HEK293 (cell line): ENCODE measurements around the gene CD8A.

Source experiments
- GLIS1 ChIP-seq: fragments of 450-650 bp; formaldehyde crosslinking; IDR thresholded peaks from 2 replicates; pipeline ENCODE4 v1.5.1; 2016; ENCODE audit warnings: missing biosample characterization, missing genetic modification characterization
- HOXC10 ChIP-seq: sonication (generic); formaldehyde crosslinking; IDR thresholded peaks from 2 replicates; pipeline ENCODE4 v1.8.1; 2023; ENCODE audit warnings: mild to moderate bottlenecking, missing genetic modification reagents
- IKZF3 ChIP-seq: fragments of 450-650 bp; IDR thresholded peaks from 2 replicates; pipeline ENCODE4 v1.5.0; 2018; ENCODE audit warnings: missing biosample characterization, mild to moderate bottlenecking, missing genetic modification characterization, moderate library complexity
- SETDB1 ChIP-seq: IDR thresholded peaks from one replicate; pipeline ENCODE4 v1.6.1; 2017; ENCODE audit warnings: mild to moderate bottlenecking, low read length, moderate library complexity, mixed read lengths; ENCODE audit not compliant: insufficient read length
- SP2 ChIP-seq: fragments of 450-650 bp; formaldehyde crosslinking; IDR thresholded peaks from 2 replicates; pipeline ENCODE4 v1.5.1; 2016; ENCODE audit warnings: missing biosample characterization, missing genetic modification characterization
- ZBTB1 ChIP-seq: fragments of 450-650 bp; formaldehyde crosslinking; IDR thresholded peaks from 2 replicates; pipeline ENCODE4 v1.5.1; 2016; ENCODE audit warnings: missing biosample characterization, missing genetic modification characterization
- ZFP3 ChIP-seq: fragments of 450-650 bp; formaldehyde crosslinking; IDR thresholded peaks from 2 replicates; pipeline ENCODE4 v1.5.1; 2016; ENCODE audit warnings: low read depth, missing biosample characterization, missing genetic modification characterization
- ZNF549 ChIP-seq: fragments of 450-650 bp; IDR thresholded peaks from 2 replicates; pipeline ENCODE4 v1.5.1; 2018; ENCODE audit warnings: missing biosample characterization, missing genetic modification characterization, mild to moderate bottlenecking, inconsistent platforms, moderate library complexity
- ZNF768 ChIP-seq: fragments of 450-650 bp; formaldehyde crosslinking; IDR thresholded peaks from 2 replicates; pipeline ENCODE4 v1.5.1; 2018; ENCODE audit warnings: missing biosample characterization, mild to moderate bottlenecking, missing genetic modification characterization
- TF ChIP-seq, protein P1 (sequence below): fragments of 450-650 bp; formaldehyde crosslinking; IDR thresholded peaks from 2 replicates; pipeline ENCODE4 v1.5.1; 2016; ENCODE audit warnings: missing biosample characterization, missing genetic modification characterization, borderline replicate concordance
- TF ChIP-seq, protein P2 (sequence below): fragments of 450-650 bp; formaldehyde crosslinking; IDR thresholded peaks from 2 replicates; pipeline ENCODE4 v1.5.1; 2016; ENCODE audit warnings: missing biosample characterization, missing genetic modification characterization
- TF ChIP-seq, protein P3 (sequence below): fragments of 450-650 bp; IDR thresholded peaks from 2 replicates; pipeline ENCODE4 v1.5.1; 2018; ENCODE audit warnings: missing biosample characterization, missing genetic modification characterization
- TF ChIP-seq, protein P4 (sequence below): fragments of 450-650 bp; formaldehyde crosslinking; IDR thresholded peaks from 2 replicates; pipeline ENCODE4 v1.5.1; 2016; ENCODE audit warnings: missing biosample characterization, missing genetic modification characterization
- TF ChIP-seq, protein P5 (sequence below): fragments of 450-650 bp; formaldehyde crosslinking; IDR thresholded peaks from 2 replicates; pipeline ENCODE4 v1.5.1; 2016; ENCODE audit warnings: missing biosample characterization, missing genetic modification characterization
- TF ChIP-seq, protein P6 (sequence below): fragments of 450-650 bp; formaldehyde crosslinking; IDR thresholded peaks from 2 replicates; pipeline ENCODE4 v1.5.1; 2016; ENCODE audit warnings: missing biosample characterization, missing genetic modification characterization
- TF ChIP-seq, protein P7 (sequence below): fragments of 450-650 bp; formaldehyde crosslinking; IDR thresholded peaks from 2 replicates; pipeline ENCODE4 v1.5.1; 2016; ENCODE audit warnings: missing biosample characterization, missing genetic modification characterization
- TF ChIP-seq, protein P8 (sequence below): fragments of 450-650 bp; formaldehyde crosslinking; IDR thresholded peaks from 2 replicates; pipeline ENCODE4; 2016; ENCODE audit warnings: missing biosample characterization, missing genetic modification characterization
- TF ChIP-seq, protein P9 (sequence below): fragments of 450-650 bp; formaldehyde crosslinking; IDR thresholded peaks from 2 replicates; pipeline ENCODE4 v1.5.1; 2016; ENCODE audit warnings: missing biosample characterization, missing genetic modification characterization

The CD8A gene

DNA sequence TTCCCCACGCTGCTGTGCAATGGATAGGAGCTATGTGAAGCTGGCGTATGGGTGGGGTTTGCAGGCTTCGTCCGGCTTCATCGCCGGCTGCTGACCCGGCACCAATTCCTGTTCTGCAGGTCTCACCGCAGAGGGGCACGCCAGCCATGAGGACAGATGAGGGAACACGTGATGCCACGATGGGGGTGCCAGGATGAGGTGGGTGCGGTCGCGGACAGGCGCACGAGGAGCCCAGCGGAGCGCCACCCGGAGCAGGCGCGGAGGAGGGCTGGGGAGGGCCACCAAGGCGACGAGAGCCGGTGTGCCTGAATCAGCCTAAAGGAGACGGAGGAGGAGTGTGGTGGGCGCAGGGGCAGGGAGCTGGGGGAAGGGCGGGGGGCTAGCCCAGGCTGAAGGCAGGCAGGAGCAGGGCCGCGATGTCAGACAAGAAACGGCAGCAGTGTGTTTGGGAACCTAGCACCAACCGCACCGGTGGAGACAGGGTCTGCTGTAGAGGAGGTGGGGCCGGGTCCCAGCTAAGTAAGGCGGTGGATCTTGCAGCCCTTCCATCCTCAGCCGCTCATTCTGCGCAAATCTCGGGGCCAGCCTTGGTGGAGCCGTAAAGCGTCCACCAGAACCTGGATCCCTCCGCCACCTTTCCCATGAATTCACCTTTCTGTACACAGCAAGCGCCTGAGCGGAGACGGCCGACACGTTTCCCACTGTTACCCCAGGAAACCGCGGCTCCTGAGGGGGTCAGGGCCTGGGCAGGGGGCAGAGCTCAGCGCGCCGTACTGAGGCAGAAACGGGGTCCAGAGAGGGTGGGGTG, 17.0 kb upstream of the CD8A start (continued):
- TF ChIP-seq, protein P1, sequence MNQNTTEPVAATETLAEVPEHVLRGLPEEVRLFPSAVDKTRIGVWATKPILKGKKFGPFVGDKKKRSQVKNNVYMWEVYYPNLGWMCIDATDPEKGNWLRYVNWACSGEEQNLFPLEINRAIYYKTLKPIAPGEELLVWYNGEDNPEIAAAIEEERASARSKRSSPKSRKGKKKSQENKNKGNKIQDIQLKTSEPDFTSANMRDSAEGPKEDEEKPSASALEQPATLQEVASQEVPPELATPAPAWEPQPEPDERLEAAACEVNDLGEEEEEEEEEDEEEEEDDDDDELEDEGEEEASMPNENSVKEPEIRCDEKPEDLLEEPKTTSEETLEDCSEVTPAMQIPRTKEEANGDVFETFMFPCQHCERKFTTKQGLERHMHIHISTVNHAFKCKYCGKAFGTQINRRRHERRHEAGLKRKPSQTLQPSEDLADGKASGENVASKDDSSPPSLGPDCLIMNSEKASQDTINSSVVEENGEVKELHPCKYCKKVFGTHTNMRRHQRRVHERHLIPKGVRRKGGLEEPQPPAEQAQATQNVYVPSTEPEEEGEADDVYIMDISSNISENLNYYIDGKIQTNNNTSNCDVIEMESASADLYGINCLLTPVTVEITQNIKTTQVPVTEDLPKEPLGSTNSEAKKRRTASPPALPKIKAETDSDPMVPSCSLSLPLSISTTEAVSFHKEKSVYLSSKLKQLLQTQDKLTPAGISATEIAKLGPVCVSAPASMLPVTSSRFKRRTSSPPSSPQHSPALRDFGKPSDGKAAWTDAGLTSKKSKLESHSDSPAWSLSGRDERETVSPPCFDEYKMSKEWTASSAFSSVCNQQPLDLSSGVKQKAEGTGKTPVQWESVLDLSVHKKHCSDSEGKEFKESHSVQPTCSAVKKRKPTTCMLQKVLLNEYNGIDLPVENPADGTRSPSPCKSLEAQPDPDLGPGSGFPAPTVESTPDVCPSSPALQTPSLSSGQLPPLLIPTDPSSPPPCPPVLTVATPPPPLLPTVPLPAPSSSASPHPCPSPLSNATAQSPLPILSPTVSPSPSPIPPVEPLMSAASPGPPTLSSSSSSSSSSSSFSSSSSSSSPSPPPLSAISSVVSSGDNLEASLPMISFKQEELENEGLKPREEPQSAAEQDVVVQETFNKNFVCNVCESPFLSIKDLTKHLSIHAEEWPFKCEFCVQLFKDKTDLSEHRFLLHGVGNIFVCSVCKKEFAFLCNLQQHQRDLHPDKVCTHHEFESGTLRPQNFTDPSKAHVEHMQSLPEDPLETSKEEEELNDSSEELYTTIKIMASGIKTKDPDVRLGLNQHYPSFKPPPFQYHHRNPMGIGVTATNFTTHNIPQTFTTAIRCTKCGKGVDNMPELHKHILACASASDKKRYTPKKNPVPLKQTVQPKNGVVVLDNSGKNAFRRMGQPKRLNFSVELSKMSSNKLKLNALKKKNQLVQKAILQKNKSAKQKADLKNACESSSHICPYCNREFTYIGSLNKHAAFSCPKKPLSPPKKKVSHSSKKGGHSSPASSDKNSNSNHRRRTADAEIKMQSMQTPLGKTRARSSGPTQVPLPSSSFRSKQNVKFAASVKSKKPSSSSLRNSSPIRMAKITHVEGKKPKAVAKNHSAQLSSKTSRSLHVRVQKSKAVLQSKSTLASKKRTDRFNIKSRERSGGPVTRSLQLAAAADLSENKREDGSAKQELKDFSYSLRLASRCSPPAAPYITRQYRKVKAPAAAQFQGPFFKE = no peak
- TF ChIP-seq ZNF768 (tag by site-specific recombination) = no peak
- TF ChIP-seq GLIS1 (tag by site-specific recombination) = peak; percentile 48
- TF ChIP-seq, protein P2, sequence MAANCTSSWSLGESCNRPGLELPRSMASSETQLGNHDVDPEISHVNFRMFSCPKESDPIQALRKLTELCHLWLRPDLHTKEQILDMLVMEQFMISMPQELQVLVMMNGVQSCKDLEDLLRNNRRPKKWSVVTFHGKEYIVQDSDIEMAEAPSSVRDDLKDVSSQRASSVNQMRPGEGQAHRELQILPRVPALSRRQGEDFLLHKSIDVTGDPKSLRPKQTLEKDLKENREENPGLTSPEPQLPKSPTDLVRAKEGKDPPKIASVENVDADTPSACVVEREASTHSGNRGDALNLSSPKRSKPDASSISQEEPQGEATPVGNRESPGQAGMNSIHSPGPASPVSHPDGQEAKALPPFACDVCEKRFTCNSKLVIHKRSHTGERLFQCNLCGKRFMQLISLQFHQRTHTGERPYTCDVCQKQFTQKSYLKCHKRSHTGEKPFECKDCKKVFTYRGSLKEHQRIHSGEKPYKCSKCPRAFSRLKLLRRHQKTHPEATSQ (tag by site-specific recombination) = no peak
- TF ChIP-seq, protein P3, sequence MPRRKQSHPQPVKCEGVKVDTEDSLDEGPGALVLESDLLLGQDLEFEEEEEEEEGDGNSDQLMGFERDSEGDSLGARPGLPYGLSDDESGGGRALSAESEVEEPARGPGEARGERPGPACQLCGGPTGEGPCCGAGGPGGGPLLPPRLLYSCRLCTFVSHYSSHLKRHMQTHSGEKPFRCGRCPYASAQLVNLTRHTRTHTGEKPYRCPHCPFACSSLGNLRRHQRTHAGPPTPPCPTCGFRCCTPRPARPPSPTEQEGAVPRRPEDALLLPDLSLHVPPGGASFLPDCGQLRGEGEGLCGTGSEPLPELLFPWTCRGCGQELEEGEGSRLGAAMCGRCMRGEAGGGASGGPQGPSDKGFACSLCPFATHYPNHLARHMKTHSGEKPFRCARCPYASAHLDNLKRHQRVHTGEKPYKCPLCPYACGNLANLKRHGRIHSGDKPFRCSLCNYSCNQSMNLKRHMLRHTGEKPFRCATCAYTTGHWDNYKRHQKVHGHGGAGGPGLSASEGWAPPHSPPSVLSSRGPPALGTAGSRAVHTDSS (tag by site-specific recombination) = peak; percentile 17; the same call in 1 of the 2 replicates
- no peak for TF ChIP-seq ZFP3 (tag by site-specific recombination)
- TF ChIP-seq, protein P4, sequence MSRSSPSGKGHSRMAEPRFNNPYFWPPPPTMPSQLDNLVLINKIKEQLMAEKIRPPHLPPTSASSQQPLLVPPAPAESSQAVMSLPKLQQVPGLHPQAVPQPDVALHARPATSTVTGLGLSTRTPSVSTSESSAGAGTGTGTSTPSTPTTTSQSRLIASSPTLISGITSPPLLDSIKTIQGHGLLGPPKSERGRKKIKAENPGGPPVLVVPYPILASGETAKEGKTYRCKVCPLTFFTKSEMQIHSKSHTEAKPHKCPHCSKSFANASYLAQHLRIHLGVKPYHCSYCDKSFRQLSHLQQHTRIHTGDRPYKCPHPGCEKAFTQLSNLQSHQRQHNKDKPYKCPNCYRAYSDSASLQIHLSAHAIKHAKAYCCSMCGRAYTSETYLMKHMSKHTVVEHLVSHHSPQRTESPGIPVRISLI (tag by site-specific recombination) = no peak
- TF ChIP-seq SP2 = peak; percentile 43
- no peak for TF ChIP-seq ZBTB1 (tag by site-specific recombination)
- TF ChIP-seq, protein P5, sequence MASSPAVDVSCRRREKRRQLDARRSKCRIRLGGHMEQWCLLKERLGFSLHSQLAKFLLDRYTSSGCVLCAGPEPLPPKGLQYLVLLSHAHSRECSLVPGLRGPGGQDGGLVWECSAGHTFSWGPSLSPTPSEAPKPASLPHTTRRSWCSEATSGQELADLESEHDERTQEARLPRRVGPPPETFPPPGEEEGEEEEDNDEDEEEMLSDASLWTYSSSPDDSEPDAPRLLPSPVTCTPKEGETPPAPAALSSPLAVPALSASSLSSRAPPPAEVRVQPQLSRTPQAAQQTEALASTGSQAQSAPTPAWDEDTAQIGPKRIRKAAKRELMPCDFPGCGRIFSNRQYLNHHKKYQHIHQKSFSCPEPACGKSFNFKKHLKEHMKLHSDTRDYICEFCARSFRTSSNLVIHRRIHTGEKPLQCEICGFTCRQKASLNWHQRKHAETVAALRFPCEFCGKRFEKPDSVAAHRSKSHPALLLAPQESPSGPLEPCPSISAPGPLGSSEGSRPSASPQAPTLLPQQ (tag by site-specific recombination) = peak; percentile 63; the same call in 1 of the 2 replicates
- TF ChIP-seq, protein P6, sequence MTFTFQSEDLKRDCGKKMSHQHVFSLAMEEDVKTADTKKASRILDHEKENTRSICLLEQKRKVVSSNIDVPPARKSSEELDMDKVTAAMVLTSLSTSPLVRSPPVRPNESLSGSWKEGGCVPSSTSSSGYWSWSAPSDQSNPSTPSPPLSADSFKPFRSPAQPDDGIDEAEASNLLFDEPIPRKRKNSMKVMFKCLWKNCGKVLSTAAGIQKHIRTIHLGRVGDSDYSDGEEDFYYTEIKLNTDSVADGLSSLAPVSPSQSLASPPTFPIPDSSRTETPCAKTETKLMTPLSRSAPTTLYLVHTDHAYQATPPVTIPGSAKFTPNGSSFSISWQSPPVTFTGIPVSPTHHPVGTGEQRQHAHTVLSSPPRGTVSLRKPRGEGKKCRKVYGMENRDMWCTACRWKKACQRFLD = no peak
- no peak for TF ChIP-seq ZNF549 (tag by site-specific recombination)
- TF ChIP-seq, protein P7, sequence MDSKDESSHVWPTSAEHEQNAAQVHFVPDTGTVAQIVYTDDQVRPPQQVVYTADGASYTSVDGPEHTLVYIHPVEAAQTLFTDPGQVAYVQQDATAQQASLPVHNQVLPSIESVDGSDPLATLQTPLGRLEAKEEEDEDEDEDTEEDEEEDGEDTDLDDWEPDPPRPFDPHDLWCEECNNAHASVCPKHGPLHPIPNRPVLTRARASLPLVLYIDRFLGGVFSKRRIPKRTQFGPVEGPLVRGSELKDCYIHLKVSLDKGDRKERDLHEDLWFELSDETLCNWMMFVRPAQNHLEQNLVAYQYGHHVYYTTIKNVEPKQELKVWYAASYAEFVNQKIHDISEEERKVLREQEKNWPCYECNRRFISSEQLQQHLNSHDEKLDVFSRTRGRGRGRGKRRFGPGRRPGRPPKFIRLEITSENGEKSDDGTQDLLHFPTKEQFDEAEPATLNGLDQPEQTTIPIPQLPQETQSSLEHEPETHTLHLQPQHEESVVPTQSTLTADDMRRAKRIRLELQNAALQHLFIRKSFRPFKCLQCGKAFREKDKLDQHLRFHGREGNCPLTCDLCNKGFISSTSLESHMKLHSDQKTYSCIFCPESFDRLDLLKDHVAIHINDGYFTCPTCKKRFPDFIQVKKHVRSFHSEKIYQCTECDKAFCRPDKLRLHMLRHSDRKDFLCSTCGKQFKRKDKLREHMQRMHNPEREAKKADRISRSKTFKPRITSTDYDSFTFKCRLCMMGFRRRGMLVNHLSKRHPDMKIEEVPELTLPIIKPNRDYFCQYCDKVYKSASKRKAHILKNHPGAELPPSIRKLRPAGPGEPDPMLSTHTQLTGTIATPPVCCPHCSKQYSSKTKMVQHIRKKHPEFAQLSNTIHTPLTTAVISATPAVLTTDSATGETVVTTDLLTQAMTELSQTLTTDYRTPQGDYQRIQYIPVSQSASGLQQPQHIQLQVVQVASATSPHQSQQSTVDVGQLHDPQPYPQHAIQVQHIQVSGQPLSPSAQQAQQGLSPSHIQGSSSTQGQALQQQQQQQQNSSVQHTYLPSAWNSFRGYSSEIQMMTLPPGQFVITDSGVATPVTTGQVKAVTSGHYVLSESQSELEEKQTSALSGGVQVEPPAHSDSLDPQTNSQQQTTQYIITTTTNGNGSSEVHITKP (tag by site-specific recombination) = 0 out of 2 replicates have a peak, but pooled peaks have one; percentile 46
- TF ChIP-seq IKZF3 = no peak
- no peak for TF ChIP-seq HOXC10
- TF ChIP-seq SETDB1 = no peak
- TF ChIP-seq, protein P8, sequence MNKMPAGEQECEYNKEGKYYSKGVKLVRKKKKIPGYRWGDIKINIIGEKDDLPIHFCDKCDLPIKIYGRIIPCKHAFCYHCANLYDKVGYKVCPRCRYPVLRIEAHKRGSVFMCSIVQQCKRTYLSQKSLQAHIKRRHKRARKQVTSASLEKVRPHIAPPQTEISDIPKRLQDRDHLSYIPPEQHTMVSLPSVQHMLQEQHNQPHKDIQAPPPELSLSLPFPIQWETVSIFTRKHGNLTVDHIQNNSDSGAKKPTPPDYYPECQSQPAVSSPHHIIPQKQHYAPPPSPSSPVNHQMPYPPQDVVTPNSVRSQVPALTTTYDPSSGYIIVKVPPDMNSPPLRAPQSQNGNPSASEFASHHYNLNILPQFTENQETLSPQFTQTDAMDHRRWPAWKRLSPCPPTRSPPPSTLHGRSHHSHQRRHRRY (tag by site-specific recombination) = no peak
- TF ChIP-seq, protein P9, sequence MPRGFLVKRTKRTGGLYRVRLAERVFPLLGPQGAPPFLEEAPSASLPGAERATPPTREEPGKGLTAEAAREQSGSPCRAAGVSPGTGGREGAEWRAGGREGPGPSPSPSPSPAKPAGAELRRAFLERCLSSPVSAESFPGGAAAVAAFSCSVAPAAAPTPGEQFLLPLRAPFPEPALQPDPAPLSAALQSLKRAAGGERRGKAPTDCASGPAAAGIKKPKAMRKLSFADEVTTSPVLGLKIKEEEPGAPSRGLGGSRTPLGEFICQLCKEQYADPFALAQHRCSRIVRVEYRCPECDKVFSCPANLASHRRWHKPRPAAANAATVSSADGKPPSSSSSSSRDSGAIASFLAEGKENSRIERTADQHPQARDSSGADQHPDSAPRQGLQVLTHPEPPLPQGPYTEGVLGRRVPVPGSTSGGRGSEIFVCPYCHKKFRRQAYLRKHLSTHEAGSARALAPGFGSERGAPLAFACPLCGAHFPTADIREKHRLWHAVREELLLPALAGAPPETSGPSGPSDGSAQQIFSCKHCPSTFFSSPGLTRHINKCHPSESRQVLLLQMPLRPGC = no peak
